Measurements from ENCODE around the gene KRT14.
"Not testable (repeated sequence)": the region's sequence is repeated elsewhere in the genome, so short reads cannot be mapped to it uniquely, and the experiment has no call there.

Gene KRT14

GRCh38 chr17:41600318-41600717, 13.6 kb upstream of the KRT14 start:
- no peak for DNase-seq

- no peak for DNase-seq
Observed at GRCh38 chr17:41599680-41600079, 13.0 kb upstream of the KRT14 start.

- no peak for DNase-seq
Observed at GRCh38 chr17:41595585-41595984, 8.9 kb upstream of the KRT14 start.

GRCh38 chr17:41594363-41594915, 7.7 kb upstream of the KRT14 start:
- no peak for DNase-seq

- no peak for DNase-seq
Observed at GRCh38 chr17:41593306-41593981, 6.7 kb upstream of the KRT14 start.

- no peak for DNase-seq
Observed at GRCh38 chr17:41592601-41593305, 6.1 kb upstream of the KRT14 start.

GRCh38 chr17:41589301-41589700, 2.6 kb upstream of the KRT14 start:
- DNase-seq = no peak

GRCh38 chr17:41588126-41588810, 1.6 kb upstream of the KRT14 start:
- no peak for DNase-seq

- no peak for DNase-seq
Observed at GRCh38 chr17:41585301-41586056, 1.2 kb downstream of the KRT14 start.

GRCh38 chr17:41584331-41584927, 2.3 kb downstream of the KRT14 start:
- not testable (repeated sequence) for DNase-seq

- no peak for DNase-seq
Observed at GRCh38 chr17:41583137-41584127, 3.3 kb downstream of the KRT14 start.

GRCh38 chr17:41582061-41582968, 4.4 kb downstream of the KRT14 start:
- DNase-seq = not testable (repeated sequence)

GRCh38 chr17:41581366-41582060, 5.2 kb downstream of the KRT14 start:
- DNase-seq = no peak

GRCh38 chr17:41580687-41581365, 5.9 kb downstream of the KRT14 start:
- no peak for DNase-seq

- DNase-seq = no peak
Observed at GRCh38 chr17:41580244-41580575, 6.5 kb downstream of the KRT14 start.

- DNase-seq = peak; percentile 87
Observed at GRCh38 chr17:41579484-41580243, 7.0 kb downstream of the KRT14 start.

GRCh38 chr17:41578971-41579370, 7.7 kb downstream of the KRT14 start:
- DNase-seq = no peak

GRCh38 chr17:41578538-41578937, 8.2 kb downstream of the KRT14 start:
- no peak for DNase-seq
